ENCODE data around the gene GTPBP4. TPM values are rescaled to one million over a fixed set of nuclear protein-coding genes. Genes with fewer than 3 reads are reported as not detected.

GTPBP4 gene
- total and polyA plus RNA-seq, 2 of the 13 experiments (the other 11 are each of a cell fraction or from before 2014, with no cell fraction given): 24.1 to 85.5 TPM

DNA sequence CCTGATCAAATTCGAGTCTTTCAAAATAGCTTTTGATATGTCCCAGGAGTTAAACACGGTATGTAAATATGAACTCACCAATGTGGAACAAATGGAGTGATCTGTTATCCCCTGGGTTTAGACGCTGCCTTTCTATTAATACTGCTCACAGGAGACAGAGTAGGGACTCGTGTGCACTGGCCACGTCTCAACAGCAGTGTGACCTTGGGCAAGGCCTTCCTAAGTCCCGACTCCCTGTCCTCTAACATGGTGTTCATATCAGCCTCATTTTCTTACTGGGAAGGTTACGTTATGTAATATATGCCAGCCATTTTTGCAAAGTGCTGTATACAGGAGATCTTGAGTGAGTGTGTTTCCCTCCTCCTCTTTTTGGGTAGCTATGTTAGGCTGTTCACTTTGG is 69.8 kb downstream of the GTPBP4 start (continued):
- TF ChIP-seq FOXA1 (IDR thresholded peaks at IDR 0.05): no peak
- 0 out of 2 replicates have a peak, but pooled peaks have one; percentile 25 for TF ChIP-seq FOXA1 (CRISPR knock-in tag; IDR thresholded peaks at IDR 0.05)

GRCh38 chr10:1059902-1060301 is 71.7 kb downstream of the GTPBP4 start:
- Histone ChIP-seq H3K9me3 (ENCODE audit: low read length) (no peaks in the 10 kb centered on the region), H4K20me1 (ENCODE audit: insufficient read depth, low read length) (peaks cover 3% of the 10 kb centered on the region), H3K4me3 (replicated peaks in 1 of 3; ENCODE audit: insufficient read depth in 1 of 3, low read depth in 2 of 3, low read length in 3 of 3) (no peak overlapping the region), H3K4me1 (ENCODE audit: insufficient read depth, low read length) (peaks cover 20% of the 10 kb centered on the region), H3K4me2 (ENCODE audit: low read depth, low read length) (no peak overlapping the region), H3K36me3 (replicated peaks in 1 of 2; ENCODE audit: control insufficient read depth in 1 of 2, insufficient read depth in 2 of 2, low read length in 2 of 2) (peaks cover 0 to 7% of the 10 kb centered on the region in 2 experiments; a peak in 2 of 5 replicates), H3K27me3 (ENCODE audit: control insufficient read depth in 1 of 2, insufficient read depth in 2 of 2, low read length in 2 of 2) (no peaks in the 10 kb centered on the region), H3K9ac (ENCODE audit: insufficient read depth, low read depth, low read length) (no peak overlapping the region), H3K27ac (ENCODE audit: extremely low read length, insufficient read depth, low read length) (no peak overlapping the region), H2AFZ (ENCODE audit: low read length) (no peak overlapping the region), H3K79me2 (ENCODE audit: insufficient read depth, low read length) (peaks cover 63% of the 10 kb centered on the region)
- ATAC-seq (no peak), DNase-seq (ENCODE audit: low spot score) (no peak), FAIRE-seq (no peak)
- WGBS (ENCODE audit: low lambda C conversion rate): 93% methylated on average over 6 of the region's 8 CpGs
- CTCF ChIA-PET (ENCODE audit: low intra/inter-chr PET ratio, low total read pairs): no interaction called here
- TF ChIP-seq HNF4G (IDR thresholded peaks at IDR 0.05; ENCODE audit: borderline replicate concordance, low read depth, low read length): no peak
- TF ChIP-seq HNF4G (CRISPR knock-in tag; IDR thresholded peaks at IDR 0.05; ENCODE audit: borderline replicate concordance, low read depth): no peak
- TF ChIP-seq TIGD3 (CRISPR knock-in tag; IDR thresholded peaks at IDR 0.05; ENCODE audit: borderline replicate concordance): no peak
- no peak for TF ChIP-seq UBTF (CRISPR knock-in tag; IDR thresholded peaks at IDR 0.05)
- no peak for TF ChIP-seq ZNF570 (CRISPR knock-in tag; IDR thresholded peaks at IDR 0.05; ENCODE audit: borderline replicate concordance)
- no peak for TF ChIP-seq ZNF329 (CRISPR knock-in tag; IDR thresholded peaks at IDR 0.05; ENCODE audit: low read depth)
- no peak for TF ChIP-seq ZNF749 (CRISPR knock-in tag; IDR thresholded peaks at IDR 0.05; ENCODE audit: borderline replicate concordance)
- no peak for TF ChIP-seq ZEB1 (IDR thresholded peaks at IDR 0.05; ENCODE audit: insufficient replicate concordance, low read depth)
- no peak for TF ChIP-seq ZNF674 (CRISPR knock-in tag; IDR thresholded peaks at IDR 0.05; ENCODE audit: low read depth)
- no peak for TF ChIP-seq PLRG1 (conservative IDR thresholded peaks at IDR 0.05)
- no peak for TF ChIP-seq ZNF747 (CRISPR knock-in tag; IDR thresholded peaks at IDR 0.05; ENCODE audit: borderline replicate concordance)
- no peak for TF ChIP-seq XBP1 (CRISPR knock-in tag; IDR thresholded peaks at IDR 0.05)
- no peak for TF ChIP-seq AKAP8 (CRISPR knock-in tag; IDR thresholded peaks at IDR 0.05)
- POLR2A ChIA-PET: no interaction called here
- BruUV-seq (replicated peaks): no TSS peak
- intact Hi-C loops (cut with micrococcal nuclease; ENCODE audit: unreplicated experiment) (no loop called here), in situ Hi-C loops (cut with HindIII; ENCODE audit: extremely low pct_ligation_motif_present, low pct_unique_long_range_greater_than_20kb) (no loop called here)

All from HepG2 (cell line).